Body of pancreas (tissue), 4 donors: ENCODE results near the gene CFL1. TPM values are rescaled to one million over a fixed set of nuclear protein-coding genes. Genes with fewer than 3 reads are reported as not detected.

ENCODE experiments used
- ATAC-seq: fragments of 150-250 bp; one replicate; pipeline ENCODE4 v1.9.1; 2016
- DNase-seq, 4 donors: peaks; one replicate each; pipeline ENCODE4 v3.0.0-alpha.2; 2019
- H3K27ac ChIP-seq, 4 donors: fragments of 200-600 bp; sonication (generic); 1 replicate in 3 of 4; 2 replicates in 1 of 4; pipeline versions ENCODE4 v1.5.1 to v1.6.1; 2016 to 2019; ENCODE audit warnings: mild to moderate bottlenecking in 1 of 4, mixed read lengths in 1 of 4, moderate library complexity in 1 of 4
- H3K27me3 ChIP-seq, 2 donors: fragments of 200-600 bp; sonication (generic); one replicate each; pipeline ENCODE4 v1.6.0; 2016; ENCODE audit warnings: mild to moderate bottlenecking in 1 of 2
- H3K36me3 ChIP-seq, 2 donors: fragments of 200-600 bp; sonication (generic); replicated peaks in 1 of 2; 2 replicates each; pipeline ENCODE4 v1.5.1; 2016; ENCODE audit warnings: low read depth in 2 of 2; ENCODE audit not compliant: insufficient read depth in 1 of 2
- H3K4me1 ChIP-seq: fragments of 200-600 bp; sonication (generic); one replicate; pipeline ENCODE4 v1.6.0; 2016
- H3K4me3 ChIP-seq, 2 donors: fragments of 200-600 bp; sonication (generic); 1 replicate in 1 of 2; 2 replicates in 1 of 2; pipeline ENCODE4 v1.5.1; 2016 to 2019
- H3K9me3 ChIP-seq, 3 donors: fragments of 200-600 bp; sonication (generic); 1 replicate in 2 of 3; 2 replicates in 1 of 3; pipeline ENCODE4 v1.5.1; 2016
- CTCF ChIP-seq, 7 experiments: fragments of 450-650 bp in 4 of 7; fragments of 200-600 bp in 3 of 7; sonication (generic) in 3 of 7; IDR thresholded peaks; one replicate each; pipeline ENCODE4 v1.5.1; 2016 to 2019; ENCODE audit warnings: antibody characterized with exemption in 7 of 7
- POLR2A ChIP-seq, 3 donors: fragments of 450-650 bp; IDR thresholded peaks; one replicate each; pipeline ENCODE4 v1.6.1; 2016; ENCODE audit warnings: antibody characterized with exemption in 3 of 3, mild to moderate bottlenecking in 2 of 3
- WGBS, 2 donors: methylation state at CpG; one replicate each; pipeline ENCODE4 v1.1.5; 2017; 5-methylcytosine and 5-hydroxymethylcytosine counted together
- intact Hi-C: fragments of 100-400 bp; cut with DNase I; formaldehyde crosslinking; loops from one replicate; pipeline ENCODE4 v1.15.1; 2023
- total RNA-seq, 2 donors: library from RNA; depleted of rRNA; stranded (reverse); fragments of >200 nt; gene quantifications; one replicate each; pipeline ENCODE4 v1.1.0, GENCODE V29; 2016

The CFL1 gene
- total RNA-seq, 2 donors from 2014 or later = 190 to 412 TPM

GRCh38 chr11:65866509-65867283, 8.7 kb upstream of the CFL1 start:
- Histone ChIP-seq H3K9me3 (no peaks in the 10 kb centered on the region), H3K36me3 (peaks cover 3 to 20% of the 10 kb centered on the region in 2 donors), H3K27ac (no peak overlapping the region), H3K4me3 (no peak overlapping the region), H3K4me1 (peaks cover 11% of the 10 kb centered on the region), H3K27me3 (no peaks in the 10 kb centered on the region)
- 89 to 93% methylated on average over 21 of the region's 21 CpGs for WGBS, 2 donors
- ATAC-seq = no peak
- DNase-seq = peak in 1 of 4 donors; percentile 12
- TF ChIP-seq POLR2A (IDR thresholded peaks at IDR 0.05) (no peak), CTCF (IDR thresholded peaks at IDR 0.05) (no peak)
- intact Hi-C loops = no loop called here

GRCh38 chr11:65865550-65866172, 7.7 kb upstream of the CFL1 start:
- Histone ChIP-seq H3K27me3 (no peaks in the 10 kb centered on the region), H3K36me3 (peaks cover 3 to 20% of the 10 kb centered on the region in 2 donors), H3K9me3 (no peaks in the 10 kb centered on the region), H3K27ac (no peak overlapping the region), H3K4me3 (no peak overlapping the region), H3K4me1 (peaks cover 13% of the 10 kb centered on the region)
- ATAC-seq (no peak), DNase-seq (peak in 2 of 4 donors; percentile 10 to 11)
- TF ChIP-seq POLR2A (IDR thresholded peaks at IDR 0.05) (no peak), CTCF (IDR thresholded peaks at IDR 0.05) (no peak)
- intact Hi-C loops = no loop called here
- WGBS, 2 donors = 72 to 91% methylated on average over 3 to 8 of the region's 9 CpGs

GRCh38 chr11:65864706-65865471, 6.9 kb upstream of the CFL1 start:
- Histone ChIP-seq H3K36me3 (peaks cover 3 to 20% of the 10 kb centered on the region in 2 donors), H3K27me3 (no peaks in the 10 kb centered on the region), H3K4me3 (no peak overlapping the region), H3K9me3 (no peaks in the 10 kb centered on the region), H3K4me1 (peaks cover 16% of the 10 kb centered on the region), H3K27ac (no peak overlapping the region)
- peak in 1 of 4 donors; percentile 10 for DNase-seq
- intact Hi-C loops = no loop called here
- 75 to 85% methylated on average over 4 to 18 of the region's 18 CpGs for WGBS, 2 donors
- no peak for ATAC-seq
- no peak for TF ChIP-seq POLR2A (IDR thresholded peaks at IDR 0.05)
- TF ChIP-seq CTCF (IDR thresholded peaks at IDR 0.05) = no peak

- Histone ChIP-seq H3K27me3 (no peaks in the 10 kb centered on the region), H3K4me3 (no peak overlapping the region), H3K9me3 (no peaks in the 10 kb centered on the region), H3K36me3 (peaks cover 3 to 20% of the 10 kb centered on the region in 2 donors), H3K27ac (no peak overlapping the region), H3K4me1 (peaks cover 24% of the 10 kb centered on the region)
- TF ChIP-seq CTCF (IDR thresholded peaks at IDR 0.05) (no peak), POLR2A (IDR thresholded peaks at IDR 0.05) (no peak)
- 80 to 83% methylated on average over 7 to 12 of the region's 12 CpGs for WGBS, 2 donors
- DNase-seq (peak in 1 of 4 donors; percentile 10), ATAC-seq (no peak)
- intact Hi-C loops = no loop called here
These were observed 6.1 kb upstream of the CFL1 start for GRCh38 chr11:65863889-65864705.
